Testis (tissue), 2 donors: ENCODE results near the gene TARM1.

ENCODE experiments used
- POLR2A ChIP-seq: fragments of 450-650 bp; IDR thresholded peaks from one replicate; pipeline ENCODE4 v1.6.1; 2017; ENCODE audit warnings: antibody characterized with exemption, mild to moderate bottlenecking, moderate library complexity
- TF ChIP-seq, protein P1 (sequence below), 3 experiments: fragments of 450-650 bp in 2 of 3; fragments of 200-600 bp in 1 of 3; sonication (generic) in 1 of 3; IDR thresholded peaks; one replicate each; pipeline ENCODE4 v1.5.1; 2016 to 2019; ENCODE audit warnings: antibody characterized with exemption in 3 of 3, mild to moderate bottlenecking in 2 of 3, moderate library complexity in 1 of 3

DNA sequence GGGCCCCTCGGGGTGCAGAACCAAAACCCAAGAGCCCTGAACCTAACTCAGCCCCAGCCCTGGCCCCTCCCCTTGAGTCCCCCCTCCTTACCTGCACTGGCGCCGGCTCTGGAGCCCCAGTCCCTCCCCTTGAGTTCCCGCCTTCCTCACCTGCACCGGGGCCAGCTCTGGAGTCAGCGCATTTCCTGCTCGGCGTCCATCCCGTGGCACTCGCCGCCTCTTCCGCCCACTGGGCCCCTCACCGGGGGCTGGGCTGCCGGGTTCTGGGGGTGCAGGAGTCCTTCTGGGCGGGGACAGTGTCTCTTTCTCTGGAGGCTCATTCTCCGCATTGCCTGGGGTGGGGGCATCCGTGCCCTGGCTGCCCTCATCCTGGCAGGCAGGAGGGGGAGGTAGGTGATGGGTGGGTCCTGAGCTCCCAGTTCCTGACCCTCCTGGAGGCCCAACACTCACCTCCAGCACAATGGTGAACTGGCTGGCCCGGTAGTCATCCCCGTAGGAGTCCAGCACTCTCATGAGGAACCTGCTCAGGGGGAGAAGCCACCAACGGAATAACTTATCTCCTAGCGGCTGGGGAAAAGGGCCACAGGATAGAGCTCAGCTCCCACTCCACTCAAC lies 26.8 kb upstream of the TARM1 start:
- TF ChIP-seq, protein P1, sequence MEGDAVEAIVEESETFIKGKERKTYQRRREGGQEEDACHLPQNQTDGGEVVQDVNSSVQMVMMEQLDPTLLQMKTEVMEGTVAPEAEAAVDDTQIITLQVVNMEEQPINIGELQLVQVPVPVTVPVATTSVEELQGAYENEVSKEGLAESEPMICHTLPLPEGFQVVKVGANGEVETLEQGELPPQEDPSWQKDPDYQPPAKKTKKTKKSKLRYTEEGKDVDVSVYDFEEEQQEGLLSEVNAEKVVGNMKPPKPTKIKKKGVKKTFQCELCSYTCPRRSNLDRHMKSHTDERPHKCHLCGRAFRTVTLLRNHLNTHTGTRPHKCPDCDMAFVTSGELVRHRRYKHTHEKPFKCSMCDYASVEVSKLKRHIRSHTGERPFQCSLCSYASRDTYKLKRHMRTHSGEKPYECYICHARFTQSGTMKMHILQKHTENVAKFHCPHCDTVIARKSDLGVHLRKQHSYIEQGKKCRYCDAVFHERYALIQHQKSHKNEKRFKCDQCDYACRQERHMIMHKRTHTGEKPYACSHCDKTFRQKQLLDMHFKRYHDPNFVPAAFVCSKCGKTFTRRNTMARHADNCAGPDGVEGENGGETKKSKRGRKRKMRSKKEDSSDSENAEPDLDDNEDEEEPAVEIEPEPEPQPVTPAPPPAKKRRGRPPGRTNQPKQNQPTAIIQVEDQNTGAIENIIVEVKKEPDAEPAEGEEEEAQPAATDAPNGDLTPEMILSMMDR (IDR thresholded peaks at IDR 0.05): no peak
- no peak for TF ChIP-seq POLR2A
